Measurements from ENCODE around the gene C10orf71.

The C10orf71 gene

DNA sequence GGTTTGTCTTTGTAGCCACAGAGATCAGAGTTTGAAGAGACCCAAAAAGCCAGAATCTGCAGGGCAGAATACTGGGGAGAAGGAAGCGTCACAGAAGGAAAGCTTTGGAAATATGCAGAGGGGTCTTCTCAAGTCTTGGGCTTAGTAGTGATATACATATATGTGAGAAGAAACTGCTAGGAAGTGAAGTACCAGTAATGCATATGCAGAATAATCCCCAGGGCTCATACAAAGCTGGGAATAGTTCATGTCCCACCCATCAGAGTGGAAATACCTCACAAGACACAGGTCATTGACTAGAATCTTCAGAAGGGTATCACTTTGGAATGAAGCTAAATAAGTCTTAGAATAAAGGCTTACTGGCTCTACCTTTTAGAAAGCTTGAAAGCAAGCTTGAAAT, 39.6 kb downstream of the C10orf71 start:
- no peak for DNase-seq

DNA sequence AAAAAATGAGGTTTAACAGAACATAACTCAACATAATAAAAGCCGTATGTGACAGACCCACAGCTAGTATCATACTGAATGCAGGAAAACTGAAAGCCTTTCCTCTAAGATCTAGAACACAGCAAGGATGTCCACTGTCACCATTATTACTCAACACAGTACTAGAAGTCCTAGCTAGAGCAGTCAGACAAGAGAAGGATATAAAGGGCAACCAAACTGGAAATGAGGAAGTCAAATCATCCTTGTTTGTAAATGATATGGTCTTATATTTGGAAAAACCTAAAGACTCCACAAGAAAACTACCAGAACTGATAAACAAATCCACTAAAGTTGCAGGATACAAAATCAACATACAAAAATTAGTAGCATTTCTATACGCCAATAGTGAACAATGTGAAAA, 45.9 kb downstream of the C10orf71 start:
- no peak for DNase-seq

DNA sequence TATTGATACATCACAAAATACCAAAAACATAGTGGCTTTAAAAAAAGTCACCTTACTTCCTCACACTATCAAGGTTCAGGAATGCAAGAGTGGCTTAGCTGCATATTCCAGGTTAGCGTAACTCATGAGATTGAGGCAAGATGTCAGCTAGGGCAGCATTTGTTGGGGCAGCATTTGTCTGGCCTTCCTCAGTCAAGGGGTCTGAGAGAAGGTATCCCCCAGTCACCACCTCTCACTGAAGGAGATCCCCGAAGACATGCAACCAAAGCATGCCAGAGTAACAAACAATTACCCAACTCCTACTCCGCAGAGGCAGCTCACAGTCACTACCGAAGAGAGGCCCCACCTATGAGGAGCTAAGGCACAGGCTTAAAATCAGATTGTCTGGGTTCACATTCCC, 48.4 kb downstream of the C10orf71 start:
- DNase-seq: no peak

DNA sequence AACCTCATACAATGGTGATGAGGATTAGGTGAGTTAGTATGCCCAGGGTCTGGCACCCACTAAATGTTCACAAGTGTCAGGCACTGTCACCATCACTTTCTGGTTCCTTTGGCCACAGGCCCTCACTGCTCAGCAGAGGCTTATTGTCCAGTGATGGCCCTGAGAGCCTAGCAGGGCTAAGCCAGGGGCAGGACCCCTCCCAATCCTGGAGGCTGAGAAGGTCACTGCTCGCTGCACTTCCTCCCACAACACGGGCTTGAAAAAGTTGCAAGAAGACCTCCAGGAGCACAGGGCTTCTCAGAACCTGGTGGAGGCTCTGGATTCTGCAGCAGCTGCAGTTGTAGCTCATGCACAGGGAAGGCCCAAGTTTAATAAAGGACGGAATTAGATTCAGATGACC, 48.9 kb downstream of the C10orf71 start:
- no peak for DNase-seq

DNA sequence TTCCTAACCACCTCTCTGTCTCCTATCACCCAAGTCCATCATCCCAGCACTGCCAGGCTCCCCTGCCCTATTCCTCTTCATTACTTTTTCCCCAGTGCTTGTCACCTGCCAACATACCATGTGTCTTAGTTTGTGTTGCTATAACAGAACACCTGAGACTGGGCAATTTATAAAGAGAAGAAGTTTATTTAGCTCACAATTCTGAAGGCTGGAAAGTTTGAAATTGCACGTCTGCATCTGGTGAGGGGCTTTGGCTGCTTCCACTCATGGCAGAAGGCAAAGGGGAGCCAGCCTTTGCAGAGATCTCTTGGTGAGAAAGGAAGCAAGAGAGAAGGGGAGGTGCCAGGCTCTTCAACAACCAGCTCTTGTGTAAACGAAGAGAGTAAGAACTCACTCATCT, 49.6 kb downstream of the C10orf71 start:
- DNase-seq: no peak

DNA sequence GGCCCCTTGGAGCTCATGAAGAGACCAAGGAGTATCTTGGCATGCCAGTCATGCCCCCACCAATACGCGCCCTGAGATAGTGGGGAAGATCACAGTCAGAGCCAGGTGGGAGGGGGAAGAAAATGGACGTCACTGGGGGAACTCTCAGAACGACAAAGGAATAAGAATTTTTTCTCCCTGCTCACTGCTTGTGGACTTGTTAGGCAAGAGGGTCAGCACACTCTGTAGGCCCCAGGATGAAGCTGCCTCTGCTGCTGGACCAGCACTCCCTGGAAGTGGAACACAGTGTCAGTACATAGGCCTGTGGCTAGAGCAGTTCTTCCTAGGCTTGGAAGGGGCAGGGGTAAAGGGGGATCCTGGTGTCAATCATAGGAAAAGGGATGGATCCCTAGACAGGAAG, 50.4 kb downstream of the C10orf71 start:
- DNase-seq: no peak

DNA sequence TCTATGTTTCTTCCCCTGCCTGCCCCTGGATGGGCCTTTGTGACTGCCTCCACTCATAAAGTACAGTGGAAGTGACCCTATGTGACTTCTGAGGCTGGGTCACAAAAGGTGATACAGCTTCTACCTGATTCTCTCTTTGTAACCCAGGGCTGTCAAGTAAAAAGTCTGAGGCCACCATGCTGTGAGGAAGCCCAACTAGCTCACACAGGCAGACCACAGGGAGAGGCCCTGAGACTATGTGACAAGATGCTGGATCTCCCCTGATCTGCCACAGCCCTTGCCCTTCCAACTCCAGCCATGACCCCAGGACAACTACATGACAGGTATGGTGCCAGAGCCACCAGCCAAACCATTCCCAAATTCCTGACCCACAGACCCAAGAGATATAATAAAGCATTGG, 51.2 kb downstream of the C10orf71 start:
- no peak for DNase-seq

DNA sequence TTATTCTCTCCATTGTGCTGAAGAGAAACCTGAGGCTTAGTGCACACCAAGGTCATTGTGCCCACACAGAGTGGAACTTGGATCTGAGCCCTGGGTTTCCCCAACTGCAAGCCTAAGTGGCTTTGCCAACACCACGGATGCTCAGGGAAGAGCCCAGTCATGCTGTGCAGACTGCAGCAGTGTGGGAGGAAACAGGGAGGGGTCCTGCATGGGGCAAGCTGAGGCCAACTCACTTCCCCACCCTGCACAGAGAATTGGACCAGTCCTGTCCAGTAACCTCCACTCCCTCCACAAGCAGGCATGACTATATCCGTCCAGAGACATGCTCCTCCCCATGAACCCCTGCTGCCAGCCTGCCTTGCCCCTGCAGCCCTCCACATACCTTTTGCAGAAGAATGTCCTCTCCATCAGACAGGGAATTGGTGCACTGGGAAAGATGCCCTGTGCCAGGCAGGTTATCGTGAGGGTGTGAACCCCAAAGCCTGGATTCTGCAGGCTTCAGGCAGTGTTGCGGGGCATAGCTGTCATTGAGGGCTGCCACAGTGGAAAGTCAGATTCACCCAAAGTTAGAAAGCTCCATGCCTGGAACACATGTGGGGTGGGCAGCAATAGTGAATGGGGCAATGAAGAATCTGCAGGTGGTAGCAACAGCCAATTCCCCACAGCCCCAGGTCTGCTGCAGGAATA, 52.0 kb downstream of the C10orf71 start:
- no peak for DNase-seq

DNA sequence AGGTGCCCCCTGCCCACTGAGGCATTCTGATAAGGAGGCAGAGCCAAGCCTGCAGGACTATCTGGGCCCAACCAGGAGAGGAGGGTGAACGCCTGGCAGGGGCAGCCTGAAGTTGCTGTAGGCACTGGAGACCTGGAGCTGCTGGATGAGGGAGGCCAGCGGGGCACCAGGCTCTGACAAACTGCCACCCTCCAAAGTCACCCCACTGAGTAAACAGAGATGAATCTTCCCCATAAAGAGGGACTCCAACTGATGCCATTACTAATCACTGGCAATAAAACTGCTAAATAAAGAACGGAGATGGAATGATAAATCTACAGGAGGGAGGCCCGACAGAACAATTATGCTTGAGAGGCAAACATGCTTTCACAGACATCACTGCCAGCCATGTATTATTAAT, 52.7 kb downstream of the C10orf71 start:
- no peak for DNase-seq

DNA sequence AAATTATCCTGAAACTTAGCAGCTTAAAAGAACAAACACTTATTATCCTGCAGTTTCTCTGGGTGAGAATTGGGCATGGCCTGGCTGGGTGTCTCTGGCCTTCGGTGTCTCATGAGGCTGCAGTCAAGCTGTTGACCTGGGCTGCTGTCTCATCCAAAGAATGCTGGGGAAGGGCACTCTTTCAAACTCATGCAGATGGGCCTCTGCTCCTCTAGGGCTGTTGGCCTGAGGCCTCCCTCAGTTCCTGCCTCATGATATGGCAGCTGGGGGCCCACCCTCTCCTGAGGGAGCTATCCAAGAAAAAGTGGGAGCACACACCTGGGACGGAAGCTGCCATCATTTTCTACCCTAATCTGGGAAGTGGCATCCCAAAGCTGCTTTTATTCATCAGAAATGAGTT, 53.4 kb downstream of the C10orf71 start:
- no peak for DNase-seq

DNA sequence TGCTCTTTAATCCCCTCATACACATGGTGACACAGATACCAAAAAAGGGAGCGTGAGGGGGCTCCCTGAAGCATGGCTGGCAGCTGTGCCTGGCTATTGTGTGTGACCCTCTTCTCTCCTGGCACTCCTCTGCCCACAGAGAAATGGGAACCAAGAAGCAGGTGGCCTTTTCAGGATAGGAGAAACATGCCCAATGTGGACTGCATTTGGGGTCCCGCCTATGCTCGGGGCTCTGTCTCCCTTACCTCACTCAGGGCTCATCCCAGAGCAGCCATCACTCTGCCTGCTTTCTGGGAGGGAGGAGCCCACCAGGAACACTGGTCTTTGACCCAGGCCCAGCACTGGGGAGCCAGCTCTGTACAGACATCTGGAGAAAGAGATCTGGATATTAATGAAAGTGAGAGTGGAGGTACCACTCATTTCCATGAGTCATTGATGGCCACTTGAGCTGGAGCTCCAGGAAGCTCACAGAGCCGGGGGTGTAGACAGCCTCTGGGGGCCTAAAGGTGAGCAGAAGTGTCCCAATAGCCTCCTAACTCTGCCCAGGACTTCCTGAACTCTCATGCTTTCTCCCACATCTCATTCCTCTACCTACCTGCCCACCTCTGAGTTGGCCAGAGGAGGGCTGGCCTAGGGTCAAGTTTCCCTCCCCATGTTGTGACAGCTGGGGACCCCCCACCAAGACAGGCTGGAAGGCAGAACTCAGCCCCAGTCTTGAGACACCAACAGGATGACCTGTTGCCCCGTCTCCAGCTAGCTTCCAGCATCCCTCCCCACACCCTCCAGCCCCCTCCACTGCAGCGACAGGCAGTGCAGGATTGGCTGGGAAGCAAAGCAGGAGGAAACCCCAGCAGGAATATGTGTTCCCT, 54.3 kb downstream of the C10orf71 start:
- no peak for DNase-seq

DNA sequence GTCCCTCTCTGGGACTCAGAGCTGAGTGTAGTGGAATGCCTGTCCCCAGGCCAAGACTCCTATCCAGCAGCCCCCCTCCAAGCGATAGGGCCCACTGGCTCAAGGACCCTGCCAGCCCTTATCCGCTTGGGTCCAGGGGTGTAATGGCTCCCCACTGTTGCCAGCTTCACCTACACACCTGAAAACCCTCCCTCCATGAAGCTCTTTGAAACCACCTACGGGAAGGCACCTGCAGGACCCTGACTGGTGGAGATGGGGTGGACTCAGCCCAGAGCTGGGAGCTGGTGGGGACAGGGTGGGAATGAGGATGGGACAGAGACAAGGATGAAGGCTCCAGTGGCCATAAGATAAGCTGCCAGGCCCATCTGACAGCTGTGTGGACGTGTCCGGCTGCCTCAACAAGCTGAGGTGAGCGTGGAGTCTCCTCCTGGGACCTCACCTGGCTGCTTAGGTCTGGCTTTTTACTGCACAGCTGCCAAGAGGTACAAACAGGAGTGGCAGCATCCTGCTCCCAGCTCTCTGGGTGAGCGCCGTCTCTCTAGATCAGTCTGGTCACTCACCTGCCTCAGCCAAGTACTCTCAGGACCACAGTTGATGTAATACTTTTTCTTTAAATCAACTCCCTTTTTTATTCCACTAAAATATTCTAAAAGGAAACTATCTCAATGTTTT, 55.1 kb downstream of the C10orf71 start:
- no peak for DNase-seq

DNA sequence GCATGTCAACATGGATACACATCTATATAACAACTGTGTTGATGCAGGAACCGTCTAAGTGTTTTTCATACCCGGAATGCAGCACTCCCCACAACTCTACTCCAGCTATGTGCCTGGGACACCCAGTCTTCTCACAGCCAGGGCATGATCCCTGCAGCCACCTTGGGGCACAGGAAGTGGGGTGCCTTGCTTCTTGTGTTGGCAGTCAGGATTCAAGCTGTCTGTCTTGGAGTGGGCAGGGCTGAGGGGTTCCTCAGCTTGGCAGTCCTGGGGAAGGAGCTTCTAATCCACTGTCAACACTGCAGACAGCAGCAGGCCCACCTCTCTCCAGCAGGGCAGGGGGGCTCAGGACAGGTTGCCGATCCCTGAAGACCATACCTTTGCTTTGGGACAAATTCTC, 55.6 kb downstream of the C10orf71 start:
- no peak for DNase-seq

DNA sequence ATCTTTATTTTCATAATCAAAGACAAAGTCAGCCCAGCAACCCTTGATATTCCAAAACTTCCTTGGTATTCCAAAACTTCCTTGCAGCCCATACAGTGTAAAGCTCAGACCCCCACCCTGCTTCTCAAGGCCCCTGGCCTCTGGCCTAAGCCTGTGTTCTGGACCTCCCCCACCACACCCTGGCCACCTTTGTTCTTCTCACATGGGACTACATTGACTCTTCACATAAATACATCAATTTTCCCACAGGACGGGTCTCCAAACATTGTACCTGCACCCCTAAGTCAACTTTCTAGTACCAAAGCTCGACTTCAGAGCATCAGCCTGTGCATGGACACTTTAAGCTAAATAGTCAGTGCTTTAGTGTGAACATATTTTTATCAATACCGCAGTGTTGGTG, 56.3 kb downstream of the C10orf71 start:
- DNase-seq: no peak

DNA sequence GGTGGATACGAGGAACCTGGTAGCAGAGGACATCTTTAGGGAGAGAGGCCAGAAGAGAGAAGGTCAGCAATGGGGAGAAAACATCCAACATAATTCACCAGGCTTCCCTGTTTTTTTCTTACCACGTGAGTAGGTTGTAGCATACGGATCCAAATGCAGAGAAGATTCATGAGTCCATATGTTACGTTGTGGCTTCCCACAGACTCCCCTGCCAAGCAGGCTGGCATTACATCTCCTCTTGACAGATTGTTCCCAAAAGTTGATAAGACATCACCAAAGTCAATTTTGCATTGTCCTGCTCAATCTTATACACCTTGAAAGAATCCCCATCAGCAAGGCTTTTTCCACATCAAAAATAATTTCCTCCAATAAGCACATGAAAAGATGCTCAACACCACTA, 57.2 kb downstream of the C10orf71 start:
- DNase-seq: no peak

DNA sequence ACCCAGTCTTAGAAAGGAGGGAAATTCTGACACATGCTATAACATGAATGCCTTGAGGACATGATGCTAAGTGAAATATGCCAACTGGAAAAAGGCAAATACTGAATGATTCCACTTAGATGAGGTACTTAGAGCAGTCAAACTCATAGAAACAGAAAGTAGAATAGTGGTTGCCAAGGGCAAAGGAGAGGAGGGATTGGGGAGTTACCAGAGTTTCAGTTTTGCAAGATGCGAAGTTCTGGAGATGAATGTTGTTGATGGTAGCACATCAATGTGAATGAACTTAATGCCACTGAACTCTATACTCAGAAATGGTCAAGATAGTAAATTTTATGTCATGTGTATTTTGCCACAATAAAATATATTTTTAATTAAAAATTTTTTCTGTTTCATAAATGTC, 58.0 kb downstream of the C10orf71 start:
- no peak for DNase-seq

DNA sequence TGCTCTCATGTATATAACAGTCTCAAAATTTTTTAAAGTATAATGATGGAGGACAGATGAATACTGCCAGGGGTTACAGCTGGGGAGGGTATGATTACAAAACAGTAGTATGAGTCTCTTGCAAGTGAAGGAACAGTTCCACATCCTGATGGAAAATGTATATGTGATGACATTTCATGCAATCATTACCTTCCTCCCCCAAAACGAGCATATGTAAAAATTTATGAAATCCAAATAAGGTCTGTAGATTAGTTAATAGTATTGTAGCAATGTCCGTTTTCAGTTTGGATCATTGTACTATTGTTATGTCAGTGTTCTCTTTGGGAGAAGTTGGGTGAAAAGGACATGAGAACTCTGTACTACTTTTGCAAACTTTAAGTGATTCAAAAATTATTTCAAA, 58.9 kb downstream of the C10orf71 start:
- no peak for DNase-seq

DNA sequence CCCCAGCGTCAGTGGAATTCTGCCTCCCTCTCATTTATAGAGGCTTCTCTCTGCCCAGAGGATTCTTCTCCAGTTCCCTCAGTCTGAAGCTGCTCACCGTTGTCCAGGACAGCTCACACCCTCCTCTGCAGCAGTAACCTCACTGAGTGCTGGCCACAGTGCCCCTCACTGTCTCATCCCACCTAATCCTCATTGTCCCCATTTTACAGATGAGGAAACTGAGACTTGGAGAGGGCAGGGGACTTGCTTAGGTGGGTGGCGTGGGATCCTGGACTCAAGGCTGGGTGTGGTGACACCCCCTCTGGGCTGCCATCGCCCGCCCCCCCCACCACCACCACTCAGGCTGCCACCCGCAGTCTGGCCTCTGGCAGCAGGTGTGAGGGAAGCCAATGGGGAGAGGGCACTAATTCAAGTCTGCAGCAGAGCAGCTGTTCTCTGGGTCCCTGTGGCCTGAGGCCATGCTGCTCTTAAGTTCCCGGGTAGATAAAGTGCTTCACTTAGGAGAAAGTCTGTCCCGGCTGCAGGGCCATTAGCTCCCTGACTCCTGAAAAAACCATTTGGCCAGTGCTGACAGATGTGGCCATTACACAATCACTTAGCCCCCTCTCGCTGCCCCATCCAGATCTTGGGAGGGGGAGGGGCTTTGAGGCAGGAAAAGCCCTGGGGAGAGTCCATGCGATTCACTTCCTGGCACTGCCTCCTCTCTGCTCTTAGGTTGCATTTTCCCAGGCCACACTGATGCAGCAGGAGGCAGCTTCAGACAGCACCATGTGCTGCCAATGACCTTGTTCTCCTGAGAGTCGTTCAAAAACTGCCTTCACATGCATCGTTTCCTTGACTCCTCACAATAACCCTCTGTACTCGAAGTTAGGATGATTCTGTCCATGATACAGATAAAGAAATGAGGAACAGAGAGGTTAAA, 60.6 kb downstream of the C10orf71 start:
- DNase-seq: peak; percentile 53

DNA sequence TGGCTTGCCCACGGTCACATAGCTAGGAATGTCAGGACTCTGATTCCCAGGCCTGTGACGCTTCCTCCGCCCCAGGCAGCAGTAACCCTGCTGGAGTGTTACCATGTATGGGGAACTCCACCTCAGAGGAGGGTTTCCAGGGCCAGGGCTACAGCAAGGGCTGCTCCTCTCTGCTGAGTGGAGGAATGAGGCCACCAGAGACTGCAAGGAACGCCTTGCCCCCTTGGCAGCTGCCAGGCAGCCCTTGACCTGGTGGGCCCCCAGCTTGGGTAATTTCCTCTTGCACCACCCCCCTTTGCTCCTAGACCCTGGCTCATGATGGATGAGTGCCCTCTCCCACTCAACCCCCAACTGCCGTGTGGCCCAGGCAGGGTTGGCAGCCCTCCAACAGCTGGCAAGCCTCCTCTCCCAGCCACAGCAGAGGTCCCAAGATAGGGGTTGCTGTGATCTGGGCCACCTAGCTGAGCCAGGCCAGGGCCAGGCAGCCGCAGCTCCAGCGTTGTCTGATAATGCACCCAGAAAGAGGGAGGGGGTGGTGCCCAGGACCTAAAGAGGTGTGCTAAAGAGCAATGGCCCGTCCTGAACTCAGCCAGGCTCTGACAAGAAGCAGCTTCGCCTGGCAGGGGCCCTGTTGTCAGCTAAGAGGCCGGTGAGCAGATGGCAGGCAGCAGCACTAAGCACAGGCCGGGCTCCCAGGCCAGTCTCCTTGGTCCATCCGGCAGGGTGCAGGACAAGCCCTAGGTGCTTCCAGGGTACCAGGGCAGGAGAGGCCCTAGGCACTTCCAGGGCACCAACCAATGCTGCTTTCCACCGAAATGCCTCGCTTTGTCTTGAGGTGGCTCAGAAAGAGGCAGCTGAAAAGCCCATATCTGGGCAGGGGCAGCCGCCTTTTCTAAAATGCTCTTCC, 61.6 kb downstream of the C10orf71 start:
- DNase-seq: no peak

DNA sequence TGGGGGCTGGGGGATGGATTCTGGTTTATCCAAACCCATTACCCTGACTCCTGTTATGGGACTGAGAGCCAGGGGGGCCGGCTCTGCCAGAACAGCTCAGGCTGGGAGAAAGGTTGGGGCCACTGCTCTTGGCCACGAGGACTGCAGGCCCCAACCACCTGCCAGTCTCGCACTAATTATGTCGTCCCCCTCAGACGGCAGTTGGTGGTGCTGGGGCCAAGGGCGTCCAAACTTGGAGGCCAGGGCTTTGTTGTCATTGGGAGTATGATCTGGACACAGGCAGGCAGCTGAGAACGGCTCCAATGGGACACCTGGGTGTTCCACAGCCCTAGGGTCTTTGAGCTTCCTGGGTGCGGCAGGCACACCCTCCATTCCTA, 62.2 kb downstream of the C10orf71 start:
- no peak for DNase-seq

DNA sequence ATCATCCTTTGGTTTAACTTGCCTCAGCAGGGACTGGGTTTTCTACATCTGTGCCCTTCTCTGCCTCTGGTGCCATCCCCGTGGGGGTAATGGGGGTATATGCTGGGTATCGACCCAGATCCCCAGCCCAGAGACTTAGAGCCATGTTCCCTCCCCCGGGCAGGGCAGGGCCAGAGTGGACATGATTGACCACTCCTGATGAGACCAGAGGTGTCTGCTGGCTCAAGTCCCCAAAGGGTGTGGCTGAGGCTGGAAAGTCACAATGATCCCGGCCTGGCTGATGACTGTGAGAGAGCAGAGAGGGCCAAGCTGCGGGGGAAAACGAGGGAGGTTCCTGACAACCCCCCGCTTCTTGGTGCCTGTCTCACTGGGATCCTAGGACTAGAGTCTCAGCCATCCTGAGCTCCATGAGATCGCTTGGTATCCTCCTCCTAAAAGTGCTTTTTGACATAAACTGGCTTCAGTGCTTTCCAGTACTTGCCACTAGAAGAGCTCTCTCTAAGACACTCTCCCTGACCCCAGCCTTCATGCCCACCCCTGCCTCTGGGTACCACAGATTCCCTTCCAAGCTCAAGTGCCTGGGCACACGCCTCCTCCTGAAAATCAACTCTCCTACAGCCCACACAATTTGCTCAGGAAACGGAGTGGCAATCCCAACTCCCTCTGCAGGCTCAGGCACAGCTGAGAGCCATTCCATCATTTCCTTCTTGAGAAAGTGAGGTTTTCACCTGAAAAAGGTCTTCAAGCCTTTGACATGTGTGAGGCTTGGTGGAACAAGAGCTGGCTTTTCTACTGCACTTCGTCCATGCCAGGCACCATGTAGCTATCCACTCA, 63.0 kb downstream of the C10orf71 start:
- DNase-seq: no peak
